ENCODE data around the gene CPED1. TPM values are rescaled to one million over a fixed set of nuclear protein-coding genes. Genes with fewer than 3 reads are reported as not detected.
"Not testable (repeated sequence)": the region's sequence is repeated elsewhere in the genome, so short reads cannot be mapped to it uniquely, and the experiment has no call there.

Gene CPED1
- polyA plus RNA-seq, 1 donor, result 8.4 TPM

DNA sequence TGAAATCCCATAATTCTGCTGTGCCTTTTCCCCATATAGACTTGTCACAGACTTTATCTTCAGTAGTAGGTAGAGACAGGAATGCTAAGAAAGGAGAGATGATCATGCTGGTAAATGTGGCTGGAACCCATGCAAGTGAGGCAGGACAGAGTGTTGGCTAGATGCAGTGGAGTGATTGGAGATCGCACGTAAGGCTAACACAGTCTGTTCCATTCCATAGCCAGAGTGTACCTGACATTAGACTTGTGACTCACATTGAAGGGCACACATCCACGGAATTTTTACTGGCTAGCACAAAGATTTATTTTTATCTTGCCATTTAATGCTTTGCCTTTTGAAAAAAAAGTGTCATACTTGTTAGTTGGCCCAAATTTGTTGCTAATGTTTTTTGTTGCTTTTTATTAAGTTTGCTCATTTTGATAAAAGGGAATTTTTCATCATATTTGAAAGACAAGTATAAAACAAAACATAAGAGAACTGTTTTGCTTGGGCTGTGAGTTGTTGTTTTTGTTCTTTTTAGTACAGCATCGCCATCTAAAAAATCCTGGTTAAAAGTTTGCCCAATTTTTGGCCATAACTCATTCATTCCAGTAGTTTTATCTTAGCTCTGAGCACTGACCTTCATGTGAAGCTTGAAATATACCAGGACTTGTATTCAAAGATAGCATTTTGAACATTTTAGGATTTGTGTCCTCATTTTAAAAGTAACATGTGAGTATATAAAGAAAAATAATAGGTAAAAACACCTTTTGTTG lies 81.0 kb downstream of the CPED1 start:
- no peak for DNase-seq (ENCODE audit: low read depth)

DNA sequence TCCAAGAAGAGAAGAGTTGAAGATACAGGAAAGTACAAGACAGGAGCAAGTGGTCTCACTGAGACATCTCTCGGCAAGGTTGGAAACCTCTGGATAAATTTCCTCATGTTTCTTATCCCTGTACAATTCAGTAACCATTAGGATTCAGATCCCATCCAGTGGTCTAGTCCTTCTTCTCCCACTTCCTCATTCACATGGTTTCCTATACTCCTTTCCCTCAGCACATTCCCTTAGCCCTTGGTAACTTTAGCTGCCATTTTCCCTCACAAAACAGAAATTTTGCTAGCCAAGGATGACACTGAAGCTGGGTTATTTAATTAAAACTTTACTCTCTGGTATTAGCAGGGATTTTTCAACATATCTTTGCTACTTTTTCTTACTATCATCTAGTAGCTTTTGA lies 82.6 kb downstream of the CPED1 start:
- no peak for DNase-seq (ENCODE audit: low read depth)

DNA sequence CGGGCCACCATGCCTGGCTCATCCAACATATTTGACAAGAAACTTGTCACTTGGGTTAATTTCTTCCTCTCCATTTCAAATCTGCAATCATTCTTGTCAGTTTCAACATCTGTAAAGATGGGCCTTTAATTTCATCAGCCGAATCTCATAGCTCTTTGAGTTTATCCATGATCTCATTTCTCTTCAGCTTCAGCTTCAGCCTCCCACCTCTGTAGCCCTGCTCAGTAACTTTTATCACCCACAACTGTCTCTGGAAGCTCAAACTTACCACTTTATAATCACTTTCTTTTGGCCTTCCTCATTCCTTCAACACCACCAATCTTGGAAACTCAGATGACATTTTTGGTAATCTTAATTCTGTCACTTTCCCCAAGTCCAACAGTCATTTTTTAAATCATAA lies 83.2 kb downstream of the CPED1 start:
- DNase-seq (ENCODE audit: low read depth), result no peak

DNA sequence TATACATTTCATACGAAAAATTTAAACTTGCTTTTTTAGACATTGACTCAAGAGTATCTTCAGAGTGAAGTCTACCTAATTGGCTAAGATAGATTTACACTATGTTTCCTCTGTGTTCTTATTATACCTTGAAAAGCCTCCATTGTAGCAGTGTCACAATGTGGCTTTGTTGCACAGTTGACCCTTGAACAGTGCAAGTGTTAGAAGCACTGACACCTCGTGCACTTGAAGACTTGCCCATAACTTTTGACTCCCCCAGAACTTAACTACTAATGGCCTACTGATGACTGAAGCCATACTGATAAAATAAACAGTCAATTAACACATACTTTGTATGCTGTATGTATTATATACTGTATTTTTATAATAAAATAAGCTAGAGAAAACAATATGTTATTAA lies 84.3 kb downstream of the CPED1 start:
- DNase-seq (ENCODE audit: low read depth), result no peak

DNA sequence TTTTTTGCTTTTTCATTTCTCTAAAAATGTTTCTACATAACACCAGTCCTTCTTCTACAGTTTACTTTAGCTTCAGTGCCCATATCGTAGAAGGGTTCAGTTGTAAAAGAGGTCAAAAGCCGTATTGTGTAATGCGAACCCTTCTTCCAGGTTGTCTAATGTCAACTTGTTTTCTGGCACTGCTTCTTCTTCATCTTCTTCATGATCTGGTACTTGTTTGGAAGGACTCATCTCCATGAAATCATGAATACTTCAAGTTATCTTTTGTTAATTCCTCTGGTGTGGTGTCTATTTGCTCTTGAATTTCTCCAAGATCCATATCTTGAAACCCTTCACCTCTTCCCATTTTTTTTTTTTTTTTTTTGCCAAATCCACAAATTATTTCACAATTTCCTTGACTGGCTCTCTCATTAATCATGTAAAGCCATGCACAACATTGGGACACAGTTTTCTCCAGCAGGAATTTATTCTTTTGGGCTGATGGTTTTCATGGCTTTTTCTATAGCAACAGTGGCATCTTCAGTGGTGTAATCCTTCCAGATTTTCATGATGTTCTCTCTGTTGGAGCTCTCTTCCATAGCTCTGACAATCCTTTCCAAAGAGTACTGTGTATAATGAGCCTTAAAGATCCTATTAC lies 85.1 kb downstream of the CPED1 start:
- DNase-seq (ENCODE audit: low read depth), result no peak

DNA sequence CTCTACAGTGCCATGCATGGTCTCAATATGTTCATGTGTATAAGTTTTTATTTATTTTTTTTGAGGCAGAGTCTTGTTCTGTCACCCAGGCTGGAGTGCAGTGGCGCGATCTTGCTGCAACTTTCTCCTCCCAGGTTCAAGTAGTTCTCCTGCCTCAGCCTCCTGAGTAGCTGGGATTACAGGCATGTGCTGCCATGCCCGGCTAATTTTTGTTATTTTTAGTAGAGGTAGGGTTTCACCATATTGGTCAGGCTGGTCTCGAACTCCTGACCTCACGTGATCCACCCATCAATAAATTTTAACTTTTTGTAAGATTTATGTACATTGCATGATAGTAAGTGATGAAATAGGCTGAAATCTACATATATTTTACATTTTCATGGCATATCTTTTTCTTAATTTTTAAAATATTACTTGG lies 86.9 kb downstream of the CPED1 start:
- DNase-seq (ENCODE audit: low read depth), result not testable (repeated sequence)

DNA sequence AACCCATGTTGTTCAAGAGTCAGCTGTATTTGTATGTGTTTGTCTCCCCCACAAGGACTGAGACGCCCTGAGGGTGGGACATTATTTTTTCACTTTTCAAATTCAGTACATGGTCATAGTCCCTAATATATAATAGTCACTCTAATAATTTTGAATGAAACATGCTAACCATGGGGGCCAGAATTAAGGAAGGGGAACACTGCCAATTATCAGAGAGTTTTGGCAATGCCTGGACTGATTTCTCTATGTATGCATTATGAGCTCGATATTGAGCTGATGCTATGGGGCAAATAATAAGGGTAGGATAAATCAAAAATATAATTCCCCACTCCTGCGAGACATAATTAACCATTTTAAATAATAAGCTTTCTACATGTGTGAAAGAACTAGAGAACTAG lies 87.4 kb downstream of the CPED1 start:
- DNase-seq (ENCODE audit: low read depth), result no peak

DNA sequence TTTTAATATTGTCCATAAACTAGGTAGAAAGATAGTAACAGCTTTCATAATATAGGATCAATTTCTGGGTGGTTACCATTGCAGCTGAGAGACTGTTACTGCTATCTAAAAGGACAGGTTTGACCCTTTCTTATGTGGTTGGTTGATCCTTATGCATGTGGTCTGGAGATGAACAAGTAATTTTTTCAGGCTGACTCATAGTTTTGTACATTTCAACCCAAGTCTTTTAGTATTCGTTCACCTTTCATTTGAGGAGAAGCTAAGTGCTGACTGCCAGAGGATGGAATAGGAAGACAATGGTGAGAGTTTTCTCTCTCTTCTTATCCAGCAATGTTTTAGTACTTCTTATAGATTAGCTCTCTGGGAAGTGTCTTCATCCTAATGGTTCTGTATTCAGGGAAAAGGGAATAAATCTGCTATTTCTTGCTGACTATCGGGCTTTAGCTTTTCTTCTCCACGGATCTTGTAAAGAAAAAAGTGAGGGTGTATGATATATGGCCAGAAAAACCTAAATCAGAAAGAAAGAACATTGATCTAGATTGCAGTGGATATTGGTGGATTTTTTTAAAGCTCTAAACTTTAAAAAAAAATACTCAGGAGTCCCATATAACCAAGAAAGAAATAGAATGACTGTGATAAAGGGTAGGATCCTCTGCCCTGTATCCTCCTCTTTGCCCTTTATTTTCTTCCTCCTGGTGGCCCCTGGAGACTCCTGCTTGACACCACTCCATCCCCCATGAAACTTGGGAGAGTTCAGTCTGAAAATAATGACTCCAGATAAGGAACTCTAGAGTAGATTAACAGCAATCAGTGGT lies 88.0 kb downstream of the CPED1 start:
- DNase-seq (ENCODE audit: low read depth), result no peak

DNA sequence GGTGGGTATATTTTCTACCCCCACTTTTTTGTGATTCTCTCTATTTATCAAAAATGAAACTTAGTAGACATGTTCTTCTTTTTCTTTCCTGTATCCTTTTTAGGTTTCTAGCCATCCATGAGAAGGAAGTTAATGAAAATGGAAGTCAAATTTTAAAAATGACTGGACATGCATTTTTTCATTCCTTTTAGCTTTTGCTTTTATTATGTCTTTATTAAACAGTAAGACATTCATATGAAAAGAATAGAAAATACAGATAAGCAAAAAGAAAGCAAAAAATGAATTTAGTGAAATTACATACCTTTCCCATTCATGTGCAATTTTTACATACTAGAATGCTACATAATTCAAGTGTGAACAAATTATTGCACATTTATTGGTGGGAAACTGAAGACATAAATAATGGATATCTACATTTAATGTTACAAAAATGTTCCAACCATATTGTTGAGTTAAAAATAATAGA lies 88.7 kb downstream of the CPED1 start:
- DNase-seq (ENCODE audit: low read depth), result no peak

DNA sequence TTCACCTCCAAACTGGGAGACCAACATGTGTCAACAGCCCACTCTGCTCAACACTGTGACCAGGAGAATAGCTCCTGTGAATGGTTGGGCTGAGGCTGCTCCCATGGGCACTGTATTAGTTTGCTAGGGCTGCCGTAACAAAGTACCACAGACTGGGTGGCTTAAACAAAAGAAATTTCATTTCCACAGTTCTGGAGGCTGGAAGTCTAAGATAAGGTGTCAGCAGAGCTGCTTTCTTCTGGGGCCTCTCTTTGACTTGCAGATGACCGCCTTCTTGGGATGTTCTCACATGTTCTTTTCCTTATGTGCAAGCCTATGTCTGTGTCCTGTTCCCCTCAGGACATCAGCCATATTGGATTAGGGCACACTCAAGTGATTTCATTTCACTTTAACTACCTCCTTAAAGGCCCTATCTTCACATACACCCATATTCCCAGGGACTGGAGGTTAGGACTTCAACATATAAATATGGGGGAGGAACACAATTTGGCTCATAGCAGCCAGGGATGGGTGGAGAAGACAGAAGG lies 90.3 kb downstream of the CPED1 start:
- no peak for DNase-seq (ENCODE audit: low read depth)

DNA sequence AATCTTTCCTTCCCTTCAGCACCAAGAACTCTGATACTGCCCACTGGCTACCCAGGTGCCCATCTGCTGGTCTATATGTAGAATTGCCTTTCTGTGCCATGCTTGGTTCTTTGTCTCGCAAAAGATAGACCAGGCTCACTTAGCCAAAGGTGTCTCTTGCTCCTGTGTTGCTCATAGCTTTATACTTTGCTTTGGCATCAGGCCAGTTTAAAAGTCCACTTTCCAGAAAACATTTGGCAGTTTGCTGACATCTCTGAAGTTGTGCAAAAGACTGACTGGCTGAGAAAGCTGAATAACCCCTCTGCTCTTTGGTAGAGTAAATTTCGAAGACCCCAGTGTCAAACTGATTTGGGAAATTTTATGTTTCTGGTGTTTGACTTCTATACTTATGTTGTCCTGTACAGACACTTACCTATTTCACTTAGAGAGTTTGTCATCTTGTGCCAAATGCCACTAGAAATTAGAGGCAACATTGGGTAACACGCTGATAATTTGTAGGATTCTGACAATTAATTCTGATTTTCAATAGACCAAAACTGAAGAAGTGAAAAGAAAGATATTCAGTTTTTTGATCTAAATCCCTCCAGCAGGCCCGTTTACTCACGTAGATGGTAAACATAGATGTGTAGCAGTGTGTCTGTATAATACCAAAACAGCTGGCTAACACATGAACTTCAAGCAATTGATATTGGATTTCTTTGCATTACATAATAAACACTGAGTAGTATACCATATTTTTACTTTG lies 91.1 kb downstream of the CPED1 start:
- DNase-seq (ENCODE audit: low read depth), result no peak

DNA sequence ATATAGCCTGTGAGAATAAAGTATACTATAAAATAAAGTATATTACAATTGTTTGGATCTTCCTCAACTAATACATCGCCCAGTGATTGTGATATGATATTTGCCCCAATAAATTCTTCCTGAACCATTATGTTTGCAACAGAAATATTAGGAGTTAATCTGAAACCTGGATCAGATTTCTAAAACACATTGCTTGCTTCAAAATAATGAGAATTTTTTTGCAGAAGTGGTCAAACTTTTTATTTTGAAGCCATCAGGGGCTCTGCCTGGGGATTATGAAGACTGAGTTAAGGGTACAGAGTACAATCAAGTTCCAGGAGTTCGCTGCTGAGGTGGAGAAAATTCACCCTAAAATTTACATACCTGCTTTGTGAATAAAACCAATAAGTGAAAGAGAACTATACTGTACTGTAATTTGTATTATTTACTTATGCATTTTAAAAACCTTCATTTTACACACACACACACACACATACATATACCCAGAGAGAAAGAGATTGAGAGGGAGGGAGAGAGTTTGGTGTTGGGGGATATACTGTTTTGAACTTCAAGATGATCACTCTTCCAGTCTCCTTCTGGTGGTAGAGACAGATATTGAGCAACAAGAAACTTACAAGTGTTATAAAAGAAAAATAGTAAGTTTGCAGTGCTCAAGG lies 91.9 kb downstream of the CPED1 start:
- DNase-seq (ENCODE audit: low read depth), result no peak

DNA sequence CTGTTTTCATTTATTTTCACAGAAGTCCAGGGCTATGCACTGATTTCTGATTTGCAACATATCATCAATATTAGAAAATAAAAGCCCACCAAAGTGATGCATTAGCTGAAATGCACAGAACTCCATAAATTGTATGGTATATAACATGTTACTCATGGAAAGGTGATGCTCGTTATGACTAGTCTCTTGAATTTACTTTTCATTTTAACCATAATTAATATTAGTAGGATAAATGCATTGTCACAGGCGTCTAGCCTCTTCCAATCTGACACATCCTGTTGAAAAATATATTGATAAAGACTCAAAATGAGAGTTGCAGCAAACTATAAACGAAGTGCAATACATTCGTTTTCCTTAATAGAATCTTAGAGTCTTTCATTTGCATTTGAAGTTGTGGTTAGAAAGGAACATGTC lies 92.4 kb downstream of the CPED1 start:
- DNase-seq (ENCODE audit: low read depth), result no peak

DNA sequence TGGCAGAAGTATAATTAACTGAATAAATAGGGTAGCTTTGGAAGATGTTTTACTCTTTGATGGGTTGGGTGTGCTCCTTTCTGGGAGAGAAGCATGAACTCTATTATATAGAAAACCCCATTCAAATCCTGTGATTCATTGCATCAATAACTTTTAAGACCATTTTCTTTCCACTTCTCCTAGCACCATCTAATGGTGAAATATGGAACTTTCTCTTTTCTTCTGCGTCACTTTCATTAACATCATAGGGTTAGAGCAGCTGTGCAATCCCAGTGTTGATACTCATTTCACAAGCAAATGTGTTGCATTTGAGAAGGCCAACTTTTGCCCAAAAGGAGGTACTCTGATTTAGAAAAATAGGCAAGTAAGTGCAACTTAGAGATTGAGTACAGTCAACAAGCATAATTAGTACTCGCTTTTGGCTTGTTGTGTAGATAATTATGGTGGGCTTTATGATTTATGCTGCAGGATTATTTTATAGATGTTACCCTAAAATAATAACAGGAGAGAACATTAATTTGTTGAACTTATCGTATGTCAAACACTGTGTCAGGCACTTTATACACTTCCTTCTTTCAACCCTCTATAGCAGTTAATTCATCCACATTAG lies 92.9 kb downstream of the CPED1 start:
- peak; percentile 58 for DNase-seq (ENCODE audit: low read depth)

DNA sequence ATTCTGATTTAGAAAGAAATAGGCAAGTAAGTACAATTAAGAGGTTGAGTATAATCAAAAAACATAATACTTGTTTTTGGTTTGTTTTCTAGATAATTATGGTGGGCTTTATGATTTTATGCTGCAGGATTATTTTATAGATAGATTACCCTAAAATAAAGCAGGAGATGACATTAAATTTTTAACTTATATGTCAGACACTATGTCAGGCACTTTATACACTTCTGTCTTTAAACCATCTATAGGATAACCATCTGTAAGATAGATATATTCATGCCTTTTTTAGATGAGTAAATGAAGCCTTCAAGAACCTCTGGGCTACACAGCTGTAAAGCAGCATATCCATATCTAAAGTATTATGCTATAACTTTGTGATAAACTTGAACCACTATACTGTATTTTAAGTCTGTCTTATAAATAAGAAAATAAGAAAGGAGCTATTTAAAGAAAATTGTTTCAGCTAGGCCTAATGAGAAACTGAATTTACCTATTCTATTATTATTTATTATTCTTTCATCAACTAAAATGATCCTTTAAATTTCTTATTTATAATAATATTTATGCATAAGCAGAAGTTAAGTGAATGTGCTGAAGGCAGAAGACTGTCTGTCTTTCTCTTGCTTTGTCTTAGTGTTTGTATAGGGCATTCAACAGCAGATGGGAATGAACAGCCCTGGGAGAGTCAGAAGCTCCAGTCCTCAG lies 94.0 kb downstream of the CPED1 start:
- no peak for DNase-seq (ENCODE audit: low read depth)

DNA sequence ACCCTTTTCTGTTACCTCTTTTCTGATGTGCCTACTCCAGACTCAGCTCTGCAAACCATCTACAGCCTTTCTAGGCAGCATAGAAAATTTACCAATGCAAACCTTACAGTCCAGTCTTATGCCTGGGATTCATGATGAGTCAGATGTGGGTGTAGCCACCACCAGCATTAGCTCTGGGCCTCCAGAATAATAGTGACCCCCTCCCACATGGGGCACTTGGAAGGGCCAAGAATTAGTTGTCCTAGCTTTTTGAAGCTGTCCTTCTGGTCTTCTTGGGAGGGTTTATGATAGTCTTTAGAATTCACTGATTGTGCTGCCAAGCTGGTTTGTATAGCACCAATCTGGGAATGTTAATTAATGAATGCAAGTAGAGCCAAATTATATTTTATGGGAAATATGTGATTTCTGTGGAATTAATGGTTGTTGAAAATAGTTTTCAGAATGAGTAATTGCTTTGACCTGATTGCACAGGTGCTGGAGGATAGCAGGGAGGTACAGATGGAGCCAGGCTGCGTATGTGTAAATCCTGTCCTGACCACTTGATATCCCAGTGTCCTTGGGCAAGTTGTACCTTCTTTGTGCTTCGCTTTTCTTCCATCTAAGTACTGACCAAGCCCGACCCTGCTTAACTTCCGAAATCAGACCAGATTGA lies 94.8 kb downstream of the CPED1 start:
- no peak for DNase-seq (ENCODE audit: low read depth)

DNA sequence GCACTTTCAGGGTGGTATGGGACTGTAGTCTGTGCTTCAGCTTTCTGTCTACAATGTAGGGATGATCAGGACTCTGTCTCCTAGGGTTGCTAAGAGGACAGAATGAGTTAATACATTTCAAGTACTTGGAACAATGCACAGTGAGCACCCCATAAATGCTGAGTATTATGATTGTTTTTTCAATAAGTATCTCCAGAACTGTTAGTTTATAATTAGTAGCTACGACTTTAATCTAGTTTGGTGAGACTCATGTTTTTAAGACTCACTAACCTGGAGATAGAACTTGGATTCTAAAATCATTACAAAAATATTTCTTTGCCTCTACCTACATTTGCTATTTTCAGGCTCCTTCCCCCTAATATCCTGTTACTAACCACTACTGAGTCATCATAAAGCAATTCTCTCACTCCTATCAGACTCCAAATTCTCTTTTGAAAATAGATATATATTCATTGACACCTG lies 95.3 kb downstream of the CPED1 start:
- DNase-seq (ENCODE audit: low read depth), result no peak

DNA sequence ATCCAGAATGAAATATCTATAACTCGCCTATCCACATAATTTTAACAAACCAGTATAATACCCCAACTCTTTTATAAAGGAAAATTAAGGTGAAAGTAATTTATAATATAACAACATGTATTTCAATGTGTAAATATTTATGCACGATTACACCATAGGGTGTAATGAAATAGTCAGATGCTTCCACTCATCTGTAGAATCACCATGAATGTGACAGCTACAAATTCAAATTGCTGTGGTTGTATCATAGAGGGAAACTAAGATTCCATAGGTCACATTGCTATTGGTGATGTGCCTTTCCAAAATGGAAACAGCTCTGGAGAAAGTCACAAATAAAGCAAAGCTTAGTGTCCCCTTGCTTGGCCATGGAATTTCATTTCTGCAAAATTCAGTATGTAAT lies 95.7 kb downstream of the CPED1 start:
- DNase-seq (ENCODE audit: low read depth), result no peak

DNA sequence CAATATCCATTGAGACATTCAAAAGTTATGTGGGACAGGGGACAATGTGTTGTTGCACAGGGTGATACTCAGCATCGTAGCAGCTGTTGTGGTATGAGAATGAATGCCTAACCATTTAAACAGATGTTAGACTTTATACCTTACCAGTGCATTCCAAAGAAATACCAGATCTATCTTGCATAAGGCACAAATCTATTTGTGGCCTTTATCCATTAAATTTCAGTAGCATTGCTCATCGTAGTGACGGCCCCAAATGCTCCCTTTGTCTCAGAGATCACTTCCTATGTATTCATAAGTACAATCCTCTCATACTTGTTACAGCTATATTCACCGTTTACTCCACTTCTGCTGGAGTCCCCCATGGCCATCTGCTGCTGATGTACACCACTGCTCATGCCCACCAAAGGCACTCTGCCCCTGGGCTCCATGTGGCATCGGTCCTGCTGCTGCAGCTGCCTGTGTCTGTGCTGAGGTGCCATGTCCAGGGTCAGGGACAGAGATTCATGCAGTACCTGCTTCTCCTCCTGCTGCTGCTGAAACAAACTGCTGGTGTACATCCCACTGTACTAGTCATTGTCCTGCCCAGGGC lies 96.3 kb downstream of the CPED1 start:
- no peak for DNase-seq (ENCODE audit: low read depth)

Measured in forelimb muscle (tissue), 1 donor.